Glutamatergic neuron (in vitro differentiated cells): ENCODE measurements around the gene TWNK. TPM values are rescaled to one million over a fixed set of nuclear protein-coding genes. Genes with fewer than 3 reads are reported as not detected.

Source experiments
- DNase-seq: peaks from one replicate; pipeline ENCODE4 v3.0.0; 2022
- H3K27ac Mint-ChIP-seq: one replicate; pipeline ENCODE4 v1.8.0; 2020; ENCODE audit warnings: mild to moderate bottlenecking, mixed read lengths, inconsistent platforms; ENCODE audit not compliant: unreplicated experiment
- H3K27me3 Mint-ChIP-seq: one replicate; pipeline ENCODE4 v1.8.0; 2020; ENCODE audit warnings: mild to moderate bottlenecking, moderate library complexity, mixed read lengths, inconsistent platforms; ENCODE audit not compliant: unreplicated experiment
- H3K36me3 Mint-ChIP-seq: one replicate; pipeline ENCODE4 v1.8.0; 2020; ENCODE audit warnings: mild to moderate bottlenecking, mixed read lengths, inconsistent platforms; ENCODE audit not compliant: unreplicated experiment
- H3K4me1 Mint-ChIP-seq: one replicate; pipeline ENCODE4 v1.8.0; 2020; ENCODE audit warnings: mild to moderate bottlenecking, low read depth, mixed read lengths, inconsistent platforms; ENCODE audit not compliant: unreplicated experiment
- H3K4me3 Mint-ChIP-seq: one replicate; pipeline ENCODE4 v1.8.0; 2020; ENCODE audit warnings: mild to moderate bottlenecking, mixed read lengths, inconsistent platforms; ENCODE audit not compliant: unreplicated experiment
- H3K9me3 Mint-ChIP-seq: one replicate; pipeline ENCODE4 v1.8.0; 2020; ENCODE audit warnings: mild to moderate bottlenecking, moderate library complexity, mixed read lengths, inconsistent platforms; ENCODE audit not compliant: unreplicated experiment
- total RNA-seq: library from RNA; stranded (reverse); fragmentation: NEBNext Ultra II Directional; extraction: Animal tissue kit (Norgen Biotek cat#: 25700); gene quantifications from one replicate; pipeline ENCODE4 v1.2.1, GENCODE V29; 2021; ENCODE audit not compliant: unreplicated experiment
- TF ChIP-seq, protein P1 (sequence below): fragments of 200-600 bp; sonication (generic); IDR thresholded peaks from one replicate; pipeline ENCODE4 v1.5.0; 2021; ENCODE audit not compliant: partially characterized antibody, unreplicated experiment

The TWNK gene
- total RNA-seq, 1 donor from 2014 or later: 10.1 TPM

GRCh38 chr10:100976906-100977305 lies 10.4 kb upstream of the TWNK start:
- peaks cover 6% of the 10 kb centered on the region for H3K36me3 Mint-ChIP-seq
- no peak overlapping the region for H3K4me3 Mint-ChIP-seq
- H3K27me3 Mint-ChIP-seq: peaks cover 6% of the 10 kb centered on the region
- H3K27ac Mint-ChIP-seq: no peak overlapping the region
- H3K4me1 Mint-ChIP-seq: no peaks in the 10 kb centered on the region
- TF ChIP-seq, protein P1, sequence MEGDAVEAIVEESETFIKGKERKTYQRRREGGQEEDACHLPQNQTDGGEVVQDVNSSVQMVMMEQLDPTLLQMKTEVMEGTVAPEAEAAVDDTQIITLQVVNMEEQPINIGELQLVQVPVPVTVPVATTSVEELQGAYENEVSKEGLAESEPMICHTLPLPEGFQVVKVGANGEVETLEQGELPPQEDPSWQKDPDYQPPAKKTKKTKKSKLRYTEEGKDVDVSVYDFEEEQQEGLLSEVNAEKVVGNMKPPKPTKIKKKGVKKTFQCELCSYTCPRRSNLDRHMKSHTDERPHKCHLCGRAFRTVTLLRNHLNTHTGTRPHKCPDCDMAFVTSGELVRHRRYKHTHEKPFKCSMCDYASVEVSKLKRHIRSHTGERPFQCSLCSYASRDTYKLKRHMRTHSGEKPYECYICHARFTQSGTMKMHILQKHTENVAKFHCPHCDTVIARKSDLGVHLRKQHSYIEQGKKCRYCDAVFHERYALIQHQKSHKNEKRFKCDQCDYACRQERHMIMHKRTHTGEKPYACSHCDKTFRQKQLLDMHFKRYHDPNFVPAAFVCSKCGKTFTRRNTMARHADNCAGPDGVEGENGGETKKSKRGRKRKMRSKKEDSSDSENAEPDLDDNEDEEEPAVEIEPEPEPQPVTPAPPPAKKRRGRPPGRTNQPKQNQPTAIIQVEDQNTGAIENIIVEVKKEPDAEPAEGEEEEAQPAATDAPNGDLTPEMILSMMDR: no peak
- no peak for DNase-seq
- H3K9me3 Mint-ChIP-seq: peaks cover 2% of the 10 kb centered on the region

DNA sequence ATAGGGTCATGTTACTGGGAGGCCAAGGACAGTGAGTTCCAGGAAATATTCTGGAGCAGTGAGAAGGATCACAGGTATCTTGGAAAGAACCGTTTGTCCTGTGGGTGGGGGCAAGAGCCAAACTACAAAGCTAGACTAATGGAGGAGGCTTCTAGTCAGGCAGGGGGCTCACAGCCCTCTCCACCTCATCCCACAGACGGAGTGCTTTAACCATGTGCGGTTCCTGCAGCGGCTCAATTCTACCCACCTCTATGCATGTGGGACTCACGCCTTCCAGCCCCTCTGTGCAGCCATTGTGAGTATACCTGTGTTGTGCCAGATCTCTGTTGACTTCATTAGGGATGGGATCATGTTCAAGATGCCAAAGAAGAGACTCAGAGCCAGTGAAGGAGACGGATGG lies 9.9 kb upstream of the TWNK start:
- TF ChIP-seq, protein P1: no peak
- Mint-ChIP-seq H3K9me3 (peaks cover 2% of the 10 kb centered on the region), H3K4me3 (no peak overlapping the region), H3K4me1 (no peaks in the 10 kb centered on the region), H3K27ac (no peak overlapping the region), H3K27me3 (peaks cover 8% of the 10 kb centered on the region), H3K36me3 (peaks cover 6% of the 10 kb centered on the region)
- DNase-seq: no peak

GRCh38 chr10:100978121-100978900 lies 9.0 kb upstream of the TWNK start:
- DNase-seq: no peak
- Mint-ChIP-seq H3K4me3 (no peak overlapping the region), H3K36me3 (peaks cover 6% of the 10 kb centered on the region), H3K27me3 (peaks cover 9% of the 10 kb centered on the region), H3K4me1 (no peaks in the 10 kb centered on the region), H3K27ac (no peak overlapping the region), H3K9me3 (peaks cover 2% of the 10 kb centered on the region)
- TF ChIP-seq, protein P1: no peak

GRCh38 chr10:100978901-100979195 lies 8.5 kb upstream of the TWNK start:
- Mint-ChIP-seq H3K4me1 (no peaks in the 10 kb centered on the region), H3K27ac (no peak overlapping the region), H3K4me3 (no peak overlapping the region), H3K9me3 (peaks cover 2% of the 10 kb centered on the region), H3K36me3 (peaks cover 6% of the 10 kb centered on the region), H3K27me3 (peaks cover 9% of the 10 kb centered on the region)
- no peak for DNase-seq
- TF ChIP-seq, protein P1: no peak

GRCh38 chr10:100979791-100980272 lies 7.5 kb upstream of the TWNK start:
- H3K9me3 Mint-ChIP-seq: peaks cover 2% of the 10 kb centered on the region
- no peak overlapping the region for H3K4me3 Mint-ChIP-seq
- H3K4me1 Mint-ChIP-seq: no peaks in the 10 kb centered on the region
- H3K27me3 Mint-ChIP-seq: peaks cover 9% of the 10 kb centered on the region
- peaks cover 6% of the 10 kb centered on the region for H3K36me3 Mint-ChIP-seq
- TF ChIP-seq, protein P1: no peak
- DNase-seq: no peak
- no peak overlapping the region for H3K27ac Mint-ChIP-seq
